ENCODE measurements around the gene LY6G6F.
A peak's percentile ranks its signal among the peaks of the same experiment; 100 is the strongest.

Gene LY6G6F, protein sequence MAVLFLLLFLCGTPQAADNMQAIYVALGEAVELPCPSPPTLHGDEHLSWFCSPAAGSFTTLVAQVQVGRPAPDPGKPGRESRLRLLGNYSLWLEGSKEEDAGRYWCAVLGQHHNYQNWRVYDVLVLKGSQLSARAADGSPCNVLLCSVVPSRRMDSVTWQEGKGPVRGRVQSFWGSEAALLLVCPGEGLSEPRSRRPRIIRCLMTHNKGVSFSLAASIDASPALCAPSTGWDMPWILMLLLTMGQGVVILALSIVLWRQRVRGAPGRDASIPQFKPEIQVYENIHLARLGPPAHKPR

GRCh38 chr6:31706599-31706998, at the start of gene LY6G6F:
Gene LY6G6F, plus strand, starts transcription at chr6:31706866. Its CDS starts 41 bp downstream, at chr6:31706907.
- DNase-seq = no peak

DNA sequence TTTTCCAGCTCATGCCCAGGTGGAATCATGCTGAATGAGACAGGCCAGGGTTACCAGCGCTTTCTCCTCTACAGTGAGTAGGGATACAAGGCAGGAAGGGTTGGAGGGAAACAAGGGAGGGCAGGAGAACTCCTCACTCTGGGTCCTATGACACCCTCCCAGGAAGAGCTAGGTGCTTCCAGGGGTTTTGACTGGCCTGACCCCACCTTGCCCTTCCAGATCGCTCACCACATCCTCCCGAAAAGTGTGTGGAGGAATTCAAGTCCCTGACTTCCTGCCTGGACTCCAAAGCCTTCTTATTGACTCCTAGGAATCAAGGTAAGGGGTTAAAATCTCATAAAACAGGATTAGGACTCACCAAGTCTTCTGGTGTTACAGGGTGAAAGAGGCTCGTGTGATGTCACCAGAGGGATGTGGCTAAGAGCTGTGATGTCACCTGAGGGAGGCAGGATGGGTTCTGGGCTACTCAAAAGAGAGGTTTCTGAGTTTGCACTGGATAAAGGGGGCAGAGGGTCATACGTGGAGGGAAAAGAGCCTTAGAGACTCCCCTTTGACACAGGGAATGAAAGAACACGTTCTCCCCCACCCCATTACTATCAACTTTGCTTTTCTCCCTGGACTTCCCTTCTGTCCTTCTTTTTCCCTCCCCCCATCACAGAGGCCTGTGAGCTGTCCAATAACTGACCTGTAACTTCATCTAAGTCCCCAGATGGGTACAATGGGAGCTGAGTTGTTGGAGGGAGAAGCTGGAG, 49.1 kb upstream of the LY6G6F start:
- DNase-seq = no peak

GRCh38 chr6:31658158-31658688, 48.4 kb upstream of the LY6G6F start:
- no peak for DNase-seq

- no peak for DNase-seq
Observed at GRCh38 chr6:31658983-31659648, 47.5 kb upstream of the LY6G6F start.

- DNase-seq = no peak
Observed at GRCh38 chr6:31659649-31660380, 46.9 kb upstream of the LY6G6F start.

DNA sequence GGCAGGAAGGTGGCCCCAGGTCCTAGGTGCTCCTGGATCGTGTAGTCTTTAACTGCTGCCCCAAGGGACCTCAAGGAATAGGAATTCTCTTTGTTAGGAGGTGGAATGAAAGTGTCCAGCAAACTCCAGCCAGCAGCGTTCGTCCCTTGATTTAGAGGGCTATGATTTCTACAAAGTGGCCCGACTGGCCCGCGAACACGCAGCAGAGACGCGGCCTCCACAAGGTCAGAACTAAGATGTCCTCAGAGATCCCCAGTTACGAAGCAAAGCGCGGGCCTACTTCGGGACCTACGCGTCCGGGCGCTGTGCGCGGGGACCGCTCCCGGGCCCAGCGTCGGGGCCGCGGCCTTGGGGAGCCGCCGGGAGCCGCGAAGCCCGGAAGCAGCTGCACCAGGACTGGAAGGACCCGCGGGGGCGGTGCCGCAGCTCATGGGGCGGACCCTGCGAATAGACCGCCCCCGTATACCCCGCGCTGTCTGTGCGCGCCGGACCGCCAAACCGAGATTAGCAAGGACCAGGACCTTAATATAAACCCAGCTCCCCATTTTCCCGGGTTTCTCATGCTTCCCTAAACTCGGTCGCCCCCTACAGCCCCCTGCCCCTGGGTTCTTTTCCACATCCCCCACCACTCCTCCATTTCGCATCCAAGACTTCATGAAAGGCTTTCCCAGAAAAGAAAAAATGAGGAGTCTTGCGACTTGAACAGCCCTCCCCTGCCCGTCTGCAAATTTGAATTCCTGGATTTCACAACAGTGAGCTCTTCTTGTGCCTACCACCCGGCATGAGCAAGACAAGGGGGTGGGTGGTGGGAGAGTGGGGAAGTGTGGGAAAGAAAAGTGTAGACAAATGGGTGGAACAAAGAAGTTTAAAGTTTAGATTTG, 46.0 kb upstream of the LY6G6F start, which contains the start of gene C6orf47:
TSS of gene C6orf47 (minus strand) at position 398 of the 881 bp plus-strand sequence. CDS start 831 bp downstream, outside the sequence.
- DNase-seq = peak; percentile 96

GRCh38 chr6:31661262-31662123, 45.2 kb upstream of the LY6G6F start:
- DNase-seq = no peak

DNA sequence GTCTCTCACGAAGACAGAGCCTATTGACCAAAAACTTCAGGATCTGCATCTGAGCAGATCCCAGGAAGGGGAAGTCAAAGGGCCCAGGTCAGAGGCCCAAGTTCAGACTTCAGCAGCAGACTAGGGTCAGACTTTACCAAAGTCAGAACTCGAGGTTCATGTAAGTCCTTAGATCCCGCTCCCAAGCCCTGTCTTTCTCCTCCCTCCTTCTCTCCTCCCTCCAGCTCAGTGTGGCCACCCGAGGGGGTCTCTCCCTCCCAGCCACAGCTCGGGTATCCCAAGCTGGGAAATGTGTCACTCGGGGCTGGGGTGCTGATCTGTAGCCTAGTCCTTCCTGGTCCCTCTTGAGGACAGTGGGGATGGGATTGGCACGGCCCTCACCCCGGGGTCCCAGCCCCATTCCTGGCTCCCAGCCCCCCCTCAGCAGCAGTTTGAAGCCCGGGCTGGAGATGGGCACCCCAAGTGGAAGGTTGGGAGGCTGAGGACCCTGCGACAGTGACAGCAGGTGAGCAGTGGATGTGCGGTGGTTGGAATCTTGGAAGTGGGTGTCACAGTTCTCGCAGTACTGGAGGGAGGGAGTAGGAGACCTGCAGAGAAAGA, 44.4 kb upstream of the LY6G6F start:
- DNase-seq = no peak

GRCh38 chr6:31663126-31663960, 43.3 kb upstream of the LY6G6F start:
- DNase-seq = no peak

DNA sequence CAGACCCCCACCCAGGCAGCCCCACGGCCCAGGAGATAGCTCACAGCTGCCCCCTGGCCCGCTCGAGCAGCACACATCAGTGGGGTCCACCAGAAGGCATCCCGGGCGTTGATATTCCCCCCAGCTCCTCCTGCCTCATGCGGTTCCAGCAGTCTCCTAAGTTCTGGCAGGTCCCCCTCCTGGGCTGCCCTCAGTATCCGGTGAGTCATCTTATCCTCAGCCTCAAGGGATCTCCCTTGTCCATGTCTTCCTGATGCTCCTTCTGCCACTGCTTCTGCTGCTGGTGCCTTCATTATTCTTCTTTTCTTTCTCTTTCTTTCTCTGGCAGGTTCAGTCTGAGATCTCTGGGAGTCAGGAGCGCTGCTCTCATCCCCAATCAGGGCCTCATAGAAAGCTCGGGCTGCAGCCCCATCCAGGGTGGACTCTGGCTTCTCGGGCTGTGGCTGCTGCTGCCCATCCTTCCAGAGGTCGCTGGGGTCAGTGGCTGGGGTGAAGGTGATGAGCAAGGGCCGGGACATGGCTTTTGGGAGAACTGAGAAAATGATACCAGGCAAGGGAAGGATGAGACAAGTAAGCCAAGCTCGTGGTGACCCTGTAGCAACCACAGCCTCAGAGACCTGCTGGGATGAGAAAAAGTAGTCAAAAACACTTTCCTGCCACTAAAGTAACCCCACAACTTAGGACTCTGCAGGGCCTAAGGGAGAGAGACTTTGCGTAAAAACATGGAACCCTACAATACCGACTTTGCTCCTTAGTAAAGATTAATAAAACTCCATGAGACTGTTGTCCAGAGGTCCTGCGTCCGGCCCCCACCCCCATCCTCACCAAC, 42.5 kb upstream of the LY6G6F start:
- DNase-seq = peak; percentile 56

GRCh38 chr6:31664790-31665500, 41.7 kb upstream of the LY6G6F start, which contains the start of gene GPANK1:
Gene GPANK1, minus strand, starts transcription at chr6:31664997. Its CDS starts 519 bp downstream, at chr6:31664478.
- peak; percentile 98 for DNase-seq

- peak; percentile 99 for DNase-seq
Observed at GRCh38 chr6:31665501-31666336, 40.9 kb upstream of the LY6G6F start, which contains the start of gene CSNK2B. Gene CSNK2B, plus strand, starts transcription at chr6:31666080. Its CDS starts 752 bp downstream, at chr6:31666832.

DNA sequence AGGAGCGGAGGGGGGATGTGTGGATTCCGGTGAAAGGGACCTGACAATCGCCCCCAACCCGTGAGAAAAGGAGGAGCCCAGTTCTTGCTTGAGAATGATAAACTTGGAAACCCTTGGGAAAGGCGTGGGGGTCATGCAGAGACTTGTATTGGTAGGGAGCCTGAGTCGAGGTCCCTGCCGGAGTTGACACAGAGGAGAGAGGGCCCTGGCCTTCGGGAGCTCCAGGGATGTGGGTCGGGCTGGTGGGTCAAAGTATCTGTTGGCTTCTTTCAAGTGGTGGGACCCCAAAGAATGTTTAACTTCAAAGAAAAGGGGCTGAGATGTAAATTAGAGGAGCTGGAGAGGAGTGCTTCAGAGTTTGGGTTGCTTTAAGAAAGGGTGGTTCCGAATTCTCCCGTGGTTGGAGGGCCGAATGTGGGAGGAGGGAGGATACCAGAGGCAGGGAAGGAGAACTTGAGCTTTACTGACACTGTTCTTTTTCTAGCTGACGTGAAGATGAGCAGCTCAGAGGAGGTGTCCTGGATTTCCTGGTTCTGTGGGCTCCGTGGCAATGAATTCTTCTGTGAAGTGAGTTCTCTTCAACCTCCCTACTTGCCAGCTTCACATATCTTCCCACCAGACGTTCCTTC, 40.2 kb upstream of the LY6G6F start:
- no peak for DNase-seq

- no peak for DNase-seq
Observed at GRCh38 chr6:31669676-31670075, 37.0 kb upstream of the LY6G6F start, which contains the start of gene LY6G5B. Gene LY6G5B, plus strand, starts transcription at chr6:31669976. Its CDS starts 975 bp downstream, at chr6:31670951.

DNA sequence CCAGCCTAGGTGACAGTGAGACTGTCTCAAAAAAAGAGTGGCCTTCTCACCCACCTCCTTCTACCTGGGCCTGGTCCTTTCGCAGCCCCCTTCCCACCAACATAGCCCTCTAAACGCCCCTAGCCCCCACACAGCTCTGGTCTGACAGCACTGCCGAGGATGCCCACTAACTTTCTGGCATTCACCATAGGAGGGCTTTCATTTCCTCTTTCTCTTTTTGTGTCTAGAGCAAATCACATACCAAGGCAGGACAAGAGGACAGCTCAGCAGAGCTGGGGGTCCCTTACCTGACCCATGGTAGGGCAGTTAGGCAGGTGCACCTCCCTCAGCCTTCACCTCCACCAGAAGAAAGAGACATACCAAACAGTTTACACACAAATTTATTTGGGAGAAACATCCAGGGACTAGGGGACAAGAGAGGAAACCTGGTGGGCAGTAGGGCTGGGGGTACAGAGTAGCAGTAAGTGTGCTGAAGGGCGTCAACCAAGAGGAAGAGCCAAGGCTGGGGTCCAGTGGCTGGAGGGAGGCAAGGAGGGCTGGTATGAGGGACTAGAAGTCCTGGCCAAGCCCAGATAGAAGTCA, 30.3 kb upstream of the LY6G6F start:
- no peak for DNase-seq

Measured in OCI-M1 (cell line).